GM12875 (cell line): ENCODE data around the gene ETHE1.
A peak's percentile ranks its signal among the peaks of the same experiment; 100 is the strongest.

ENCODE experiments used
- H3K4me3 ChIP-seq: one replicate; pipeline ENCODE4 v1.5.1; 2011; ENCODE audit warnings: low read depth, low read length, control low read depth
- CTCF ChIP-seq: IDR thresholded peaks from 2 replicates; pipeline ENCODE4 v1.5.1; 2011; ENCODE audit warnings: low read depth, mild to moderate bottlenecking, control low read depth, inconsistent platforms, low read length, moderate library complexity, borderline replicate concordance; ENCODE audit not compliant: insufficient read depth

ETHE1 gene, protein sequence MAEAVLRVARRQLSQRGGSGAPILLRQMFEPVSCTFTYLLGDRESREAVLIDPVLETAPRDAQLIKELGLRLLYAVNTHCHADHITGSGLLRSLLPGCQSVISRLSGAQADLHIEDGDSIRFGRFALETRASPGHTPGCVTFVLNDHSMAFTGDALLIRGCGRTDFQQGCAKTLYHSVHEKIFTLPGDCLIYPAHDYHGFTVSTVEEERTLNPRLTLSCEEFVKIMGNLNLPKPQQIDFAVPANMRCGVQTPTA

DNA sequence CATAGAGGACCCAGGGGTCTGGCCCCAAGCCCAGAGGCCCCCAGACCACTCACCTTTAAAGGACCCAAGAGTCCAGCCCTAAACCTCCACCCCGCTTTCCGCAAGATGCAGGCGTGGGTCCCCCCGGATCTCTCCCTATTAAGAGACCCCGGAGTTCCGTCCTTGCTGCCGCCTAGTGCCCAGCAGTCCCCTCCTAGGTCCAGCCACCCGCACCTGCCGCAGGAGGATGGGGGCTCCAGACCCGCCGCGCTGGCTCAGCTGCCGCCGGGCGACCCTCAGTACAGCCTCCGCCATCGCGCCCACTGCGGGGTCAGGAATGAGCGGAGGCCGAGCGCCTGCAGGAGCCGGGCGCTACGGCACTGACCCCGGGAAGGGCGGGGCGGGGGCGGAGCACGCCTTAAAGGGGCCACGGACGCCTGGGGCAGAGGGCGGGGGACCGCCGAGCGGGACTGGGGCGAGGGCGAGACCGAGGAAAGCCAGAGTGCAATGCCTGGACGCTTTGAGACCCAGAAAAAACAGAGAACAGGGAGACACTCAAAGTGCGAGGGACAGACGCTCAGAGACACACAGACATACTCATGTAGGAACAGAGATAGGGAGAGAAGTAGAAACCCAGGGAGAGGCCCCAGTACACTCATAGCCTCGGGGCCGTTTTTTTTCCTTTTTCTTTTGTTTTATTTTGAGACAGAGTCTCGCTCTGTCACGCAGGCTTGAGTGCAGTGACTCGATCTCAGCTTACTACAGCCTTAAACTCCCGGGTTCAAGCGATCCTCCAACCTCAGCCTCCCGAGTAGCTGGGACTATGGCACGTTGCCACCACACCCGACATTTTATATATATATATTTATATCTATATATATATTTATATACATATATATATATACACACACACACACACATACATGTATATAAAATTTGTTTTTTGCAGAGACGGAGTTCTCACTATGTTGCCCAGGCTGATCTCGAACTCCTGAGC, at the start of gene ETHE1:
Gene ETHE1 (minus strand): TSS at position 318 of the 976 bp plus-strand sequence. CDS start 24 bp downstream, at position 294.
- peak within 1 kb of the TSS; percentile 76 for H3K4me3 ChIP-seq
- TF ChIP-seq CTCF = 0 out of 2 replicates have a peak, but pooled peaks have one; percentile 2

DNA sequence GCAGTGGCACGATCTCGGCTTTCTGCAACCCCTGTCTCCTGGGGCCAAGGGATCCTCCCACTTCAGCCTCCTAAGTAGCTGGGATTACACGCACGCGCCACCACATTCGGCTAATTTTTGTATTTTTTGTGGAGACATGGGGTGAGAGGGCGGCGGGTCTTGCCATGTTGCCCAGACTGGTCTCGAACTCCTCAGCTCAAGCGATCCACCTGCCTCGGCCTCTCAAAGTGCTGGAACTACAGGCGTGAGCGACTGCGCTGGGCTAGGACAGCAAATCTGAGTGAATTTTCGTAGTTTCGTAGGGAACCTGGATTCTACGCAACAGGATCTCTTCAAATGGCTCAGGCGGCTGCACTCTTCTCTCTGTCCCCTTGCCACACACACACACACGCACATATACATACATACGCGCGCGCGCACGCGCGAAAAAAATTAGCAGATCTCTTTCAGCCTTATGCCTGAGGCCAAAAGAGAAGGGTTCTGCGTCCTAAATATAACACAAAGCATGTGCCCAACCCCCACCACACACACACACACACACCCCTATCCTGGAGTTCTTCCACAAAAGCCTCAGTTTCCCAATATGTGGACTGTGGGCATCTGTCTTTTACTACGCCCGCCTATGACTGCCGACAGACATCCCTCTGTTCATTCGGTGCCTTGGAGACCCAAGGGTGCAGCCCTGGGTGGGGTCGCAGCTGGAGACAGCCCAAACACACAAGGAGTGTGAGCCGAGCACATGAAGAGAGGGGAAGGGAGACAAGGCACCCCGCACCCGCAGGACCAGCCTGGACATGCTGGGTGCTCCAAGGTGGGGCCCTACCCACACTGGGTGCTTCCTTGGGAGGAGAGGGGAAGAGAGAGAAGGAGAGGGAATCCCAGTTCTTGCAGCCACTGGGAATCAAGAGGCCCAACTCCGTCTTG, 49.2 kb upstream of the ETHE1 start:
- TF ChIP-seq CTCF = no peak
- peak overlapping the region; percentile 43 for H3K4me3 ChIP-seq

DNA sequence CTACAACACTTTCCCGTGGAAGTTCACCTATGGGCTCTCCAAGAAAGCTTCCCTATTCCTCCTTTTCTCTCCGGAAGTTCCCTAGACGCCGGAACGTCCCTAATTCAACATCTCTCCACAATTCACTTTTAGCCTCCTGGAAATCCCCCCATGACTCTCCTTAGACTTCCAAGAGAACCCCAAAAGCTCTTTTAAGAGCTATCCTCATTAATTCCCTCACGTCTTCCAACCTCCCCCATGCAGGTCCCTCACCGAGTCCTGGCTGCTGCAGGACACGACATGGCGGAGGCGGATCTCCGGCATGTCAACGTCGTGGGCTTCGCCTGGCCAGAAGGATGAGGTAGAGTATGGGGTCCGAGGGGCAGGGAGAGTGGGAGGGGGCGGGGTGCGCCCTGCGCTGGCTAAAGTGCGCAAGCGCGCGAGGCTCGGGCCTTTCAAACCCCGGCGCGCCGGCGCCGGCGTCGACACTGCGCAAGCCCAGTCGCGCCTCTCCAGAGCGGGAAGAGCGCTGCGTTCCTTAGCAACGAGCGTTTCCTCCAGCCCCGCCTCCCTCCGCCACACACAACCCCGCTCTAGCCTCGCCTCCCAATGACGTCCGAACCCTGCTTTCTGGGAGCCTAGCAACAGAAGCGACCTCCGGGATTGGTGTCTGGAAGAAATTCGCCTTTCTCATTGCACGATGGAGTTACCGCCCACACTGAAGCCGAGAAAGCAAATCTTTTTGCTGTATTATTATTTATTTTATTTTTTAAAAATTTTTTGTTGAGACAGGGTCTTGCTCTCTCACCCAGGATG, 48.4 kb upstream of the ETHE1 start, which contains the start of the genes PINLYP and XRCC1:
Gene PINLYP (plus strand): TSS at position 646 of the 795 bp plus-strand sequence. CDS start 1,391 bp downstream, outside the sequence.
Gene XRCC1 (minus strand): TSS at position 372 of the 795 bp plus-strand sequence. CDS start 69 bp downstream, at position 303.
- H3K4me3 ChIP-seq = peak within 1 kb of the TSS; percentile 77
- no peak for TF ChIP-seq CTCF

GRCh38 chr19:43574424-43575155, 47.6 kb upstream of the ETHE1 start:
- no peak for TF ChIP-seq CTCF
- peak overlapping the region; percentile 77 for H3K4me3 ChIP-seq

- no peak for TF ChIP-seq CTCF
Observed at GRCh38 chr19:43572171-43572588, 45.2 kb upstream of the ETHE1 start.

More at GRCh38 chr19:43572171-43572588, 45.2 kb upstream of the ETHE1 start:
- H3K4me3 ChIP-seq = no peak overlapping the region
